Heart left ventricle (tissue), 13 donors: Measurements from ENCODE around the gene TBRG4.

Experiments used
- CTCF ChIP-seq, 12 donors: fragments of 200-600 bp; sonication (generic) in 4 of 12; IDR thresholded peaks; one replicate each; pipeline versions ENCODE4 v1.5.0 to v1.8.0; 2018 to 2022; ENCODE audit warnings: antibody characterized with exemption in 12 of 12, mild to moderate bottlenecking in 5 of 12
- POLR2A ChIP-seq, 2 donors: fragments of 450-650 bp; IDR thresholded peaks; one replicate each; pipeline ENCODE4 v1.6.1; 2017; ENCODE audit warnings: antibody characterized with exemption in 2 of 2, mild to moderate bottlenecking in 2 of 2, moderate library complexity in 2 of 2
- donor health status: ischemic (EF 13 %, LVEDD 7.1; RV severe dilation, severe dysfunction).
- donor health status: DM: no; HTN: yes; CAD: no.
- donor health status: DM: no; HTN: no; CAD: no.
- donor health status: ischemic (EF 25% LVEDD 6.9; RV normal size, moderate dysfunction).
- donor health status: ischemic (EF 25% LVEDD 5.7; RV mildly dilated, moderate dysfunction).
- donor health status: ischemic (EF 35%, LVEDD 5.7; RV mildly dilated, moderate dysfunction).
- donor health status: nonischemic (EF 11% LVEDD 7.7; RV severe dilation, severe dysfunction).
- donor health status: DM: yes; HTN: yes; CAD: no.
- donor health status: PGD.
- donor health status: ischemic (EF 29% LVEDD 5.4; RV normal size, mild dysfunction).
- donor health status: nonischemic (EF 23%, LVEDD 6.1; RV moderate dilation, normal function).

GRCh38 chr7:45088146-45088701 lies 23.3 kb downstream of the TBRG4 start:
- TF ChIP-seq POLR2A (IDR thresholded peaks at IDR 0.05) (no peak), CTCF (IDR thresholded peaks at IDR 0.05) (no peak)
